Endothelial cell of umbilical vein (primary cell): ENCODE results near the gene AKAP6. TPM values are rescaled to one million over a fixed set of nuclear protein-coding genes. Genes with fewer than 3 reads are reported as not detected.

ENCODE experiments used
- BruUV-seq: library from RNA; stranded (reverse); fragments of 400-500 nt; replicated peaks from 2 replicates; lab custom pipeline; 2021; lab: Mats Ljungman, UMichigan
- CTCF ChIA-PET: fragments of 300-600, 350-600 bp; sonication (Branson Sonifier 250); formaldehyde crosslinking; loops from one replicate; lab custom pipeline; 2021; ENCODE audit warnings: antibody characterized with exemption, inconsistent platforms; lab: Charles Lee
- POLR2A ChIA-PET: fragments of 300-600, 350-600 bp; sonication (Branson Sonifier 250); formaldehyde crosslinking; loops from one replicate; lab custom pipeline; 2021; ENCODE audit warnings: antibody characterized with exemption, inconsistent platforms; lab: Charles Lee
- DNase-seq: peaks from one replicate; pipeline ENCODE4 v3.0.0-alpha.2; 2011; ENCODE audit warnings: low read depth, low spot score
- FAIRE-seq: peaks from 2 replicates; lab custom pipeline; 2011; peaks lifted over from hg19 to GRCh38; lab: Jason Lieb, UNC
- H2AFZ ChIP-seq: 2 replicates; pipeline ENCODE4 v1.6.0; 2012; ENCODE audit warnings: low read depth, low read length, control low read depth, inconsistent platforms
- H3K27ac ChIP-seq: 2 replicates; pipeline ENCODE4 v1.5.1; 2011; ENCODE audit warnings: low read depth, mild to moderate bottlenecking, control low read depth, low read length, moderate library complexity; ENCODE audit not compliant: insufficient read depth
- H3K27me3 ChIP-seq, 2 experiments: 2 replicates each; pipeline versions ENCODE4 v1.6.0 to v1.6.1; 2011; ENCODE audit warnings: low read length in 2 of 2, mixed read lengths in 1 of 2; ENCODE audit not compliant: control insufficient read depth in 2 of 2, insufficient read depth in 2 of 2
- H3K36me3 ChIP-seq, 2 experiments: 2 replicates in 1 of 2; 3 replicates in 1 of 2; pipeline ENCODE4 v1.5.1; 2011; ENCODE audit warnings: low read length in 2 of 2, mild to moderate bottlenecking in 1 of 2, moderate library complexity in 1 of 2; ENCODE audit not compliant: control insufficient read depth in 2 of 2, insufficient read depth in 2 of 2; ENCODE audit errors: extremely low read depth in 1 of 2
- H3K4me1 ChIP-seq: 3 replicates; pipeline ENCODE4 v1.5.1; 2011; ENCODE audit warnings: mild to moderate bottlenecking, low read length; ENCODE audit not compliant: control insufficient read depth, insufficient read depth; ENCODE audit errors: extremely low read depth
- H3K4me2 ChIP-seq: 2 replicates; pipeline ENCODE4 v1.6.1; 2011; ENCODE audit warnings: low read length, control low read depth, mixed read lengths; ENCODE audit not compliant: insufficient read depth
- H3K4me3 ChIP-seq, 3 experiments: fragments of 200-600 bp in 1 of 3; sonication (generic), shearing (Covaris generic) in 1 of 3; replicated peaks in 1 of 3; 2 replicates each; pipeline ENCODE4 v1.5.1; 2011 to 2016; ENCODE audit warnings: control low read depth in 3 of 3, low read length in 3 of 3, mild to moderate bottlenecking in 2 of 3, inconsistent platforms in 1 of 3, low read depth in 1 of 3, moderate library complexity in 1 of 3; ENCODE audit not compliant: insufficient read depth in 1 of 3
- H3K79me2 ChIP-seq: 2 replicates; pipeline ENCODE4 v1.6.0; 2012; ENCODE audit warnings: low read length, inconsistent platforms; ENCODE audit not compliant: control insufficient read depth, insufficient read depth
- H3K9ac ChIP-seq: replicated peaks from 2 replicates; pipeline ENCODE3; 2011; ENCODE audit warnings: low read length, control low read depth; ENCODE audit not compliant: insufficient read depth; ENCODE audit errors: extremely low read depth
- H3K9me1 ChIP-seq: replicated peaks from 3 replicates; pipeline ENCODE4 v1.6.0; 2011; ENCODE audit warnings: mild to moderate bottlenecking, low read length; ENCODE audit not compliant: control insufficient read depth, insufficient read depth; ENCODE audit errors: extremely low read depth
- H3K9me3 ChIP-seq: replicated peaks from 2 replicates; pipeline ENCODE4 v1.5.1; 2012; ENCODE audit warnings: low read length, inconsistent platforms; ENCODE audit not compliant: control insufficient read depth, insufficient read depth
- H4K20me1 ChIP-seq: replicated peaks from 2 replicates; pipeline ENCODE3; 2011; ENCODE audit warnings: mild to moderate bottlenecking, low read length; ENCODE audit not compliant: control insufficient read depth, insufficient read depth; ENCODE audit errors: extremely low read depth
- EZH2 ChIP-seq: IDR thresholded peaks from 2 replicates; pipeline ENCODE4 v1.6.1; 2012; ENCODE audit warnings: borderline replicate concordance, low read depth, mild to moderate bottlenecking, moderate library complexity, low read length, inconsistent platforms; ENCODE audit not compliant: severe bottlenecking
- FOS ChIP-seq: IDR thresholded peaks from 2 replicates; pipeline ENCODE4 v1.6.1; 2011; ENCODE audit warnings: mild to moderate bottlenecking, low read length, moderate library complexity, borderline replicate concordance; ENCODE audit not compliant: insufficient read depth
- GATA2 ChIP-seq: IDR thresholded peaks from 2 replicates; pipeline ENCODE4 v1.7.0; 2011; ENCODE audit warnings: low read depth, mild to moderate bottlenecking, moderate library complexity, mixed read lengths, low read length; ENCODE audit not compliant: insufficient read length, insufficient read depth
- JUN ChIP-seq: IDR thresholded peaks from 2 replicates; pipeline ENCODE4 v1.6.1; 2011; ENCODE audit warnings: borderline replicate concordance, low read depth; ENCODE audit not compliant: insufficient read length, insufficient read depth
- MYC ChIP-seq: IDR thresholded peaks from one replicate; pipeline ENCODE4 v1.6.1; 2011; ENCODE audit warnings: mild to moderate bottlenecking, low read depth, low read length
- POLR2A ChIP-seq: IDR thresholded peaks from 2 replicates; pipeline ENCODE4 v1.6.1; 2012; ENCODE audit warnings: low read depth, mild to moderate bottlenecking, control low read depth, low read length
- POLR2AphosphoS5 ChIP-seq: IDR thresholded peaks from 2 replicates; pipeline ENCODE4 v1.6.1; 2012; ENCODE audit warnings: low read depth, mild to moderate bottlenecking, control low read depth, low read length, moderate library complexity; ENCODE audit not compliant: insufficient read depth
- dilution Hi-C: fragments of 300-500 bp; cut with MboI; formaldehyde crosslinking; loops from one replicate; pipeline ENCODE4 v1.15.0; 2019; ENCODE audit warnings: low sequenced_read_pairs; ENCODE audit not compliant: extremely low pct_ligation_motif_present
- intact Hi-C: fragments of 100-400 bp; cut with micrococcal nuclease; formaldehyde crosslinking; loops from one replicate; pipeline ENCODE4 v1.10.0; 2022
- polyA plus RNA-seq, 4 experiments: library from polyadenylated mRNA; depleted of rRNA in 3 of 4; stranded (reverse) in 3 of 4; unstranded in 1 of 4; fragments of >200 nt; gene quantifications; 2 replicates each; pipeline versions ENCODE4 v1.2.1 to v1.2.3, GENCODE V29; 2011 to 2012; ENCODE audit warnings: missing spikeins in 1 of 4
- total RNA-seq: library from RNA; stranded (reverse); gene quantifications from 2 replicates; pipeline ENCODE4 v1.2.3, GENCODE V29; 2021
- TF ChIP-seq, protein P1 (sequence below), 2 donors: IDR thresholded peaks; 1 replicate in 1 of 2; 2 replicates in 1 of 2; pipeline ENCODE4 v1.5.1; 2011; ENCODE audit warnings: low read length in 2 of 2, mild to moderate bottlenecking in 2 of 2, moderate library complexity in 2 of 2, control low read depth in 1 of 2, inconsistent platforms in 1 of 2, low read depth in 1 of 2; ENCODE audit not compliant: insufficient read depth in 1 of 2; ENCODE audit errors: extremely low read depth in 1 of 2
- TF ChIP-seq, protein P2 (sequence below): IDR thresholded peaks from 2 replicates; pipeline ENCODE4 v1.6.1; 2011; ENCODE audit not compliant: insufficient read depth, insufficient read length

The AKAP6 gene
- total and polyA plus RNA-seq, 2 donors (not counting 3 experiments of a cell fraction or from before 2014, with no cell fraction given) = 0.03 to 0.49 TPM

DNA sequence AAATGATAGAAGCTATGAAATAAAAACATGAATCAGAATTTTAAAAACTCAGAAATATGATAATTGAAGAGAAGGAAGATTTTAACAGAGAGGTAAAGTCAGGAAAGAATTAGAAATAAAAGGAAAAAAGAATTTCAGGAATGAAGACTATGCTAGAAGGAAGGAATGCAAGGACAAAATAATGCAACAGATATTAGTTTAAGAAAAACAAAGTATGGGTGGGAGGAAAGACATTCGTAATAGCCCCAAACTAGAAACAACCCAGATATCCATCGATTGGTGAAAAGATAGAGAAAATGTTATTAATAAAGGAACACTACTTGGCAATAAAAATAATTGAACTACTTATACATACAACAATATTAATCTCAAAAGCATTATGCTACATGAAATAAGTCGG is 129.6 kb downstream of the AKAP6 start:
- no peak overlapping the region for H3K4me2 ChIP-seq
- no peak for FAIRE-seq
- intact Hi-C loops (no loop called here), dilution Hi-C loops (no loop called here)
- CTCF ChIA-PET = no interaction called here
- H3K36me3 ChIP-seq = no peaks in the 10 kb centered on the region
- no peaks in the 10 kb centered on the region for H4K20me1 ChIP-seq
- no peak overlapping the region for H3K27ac ChIP-seq
- no TSS peak for BruUV-seq
- no peaks in the 10 kb centered on the region for H3K9me1 ChIP-seq
- TF ChIP-seq, protein P1, sequence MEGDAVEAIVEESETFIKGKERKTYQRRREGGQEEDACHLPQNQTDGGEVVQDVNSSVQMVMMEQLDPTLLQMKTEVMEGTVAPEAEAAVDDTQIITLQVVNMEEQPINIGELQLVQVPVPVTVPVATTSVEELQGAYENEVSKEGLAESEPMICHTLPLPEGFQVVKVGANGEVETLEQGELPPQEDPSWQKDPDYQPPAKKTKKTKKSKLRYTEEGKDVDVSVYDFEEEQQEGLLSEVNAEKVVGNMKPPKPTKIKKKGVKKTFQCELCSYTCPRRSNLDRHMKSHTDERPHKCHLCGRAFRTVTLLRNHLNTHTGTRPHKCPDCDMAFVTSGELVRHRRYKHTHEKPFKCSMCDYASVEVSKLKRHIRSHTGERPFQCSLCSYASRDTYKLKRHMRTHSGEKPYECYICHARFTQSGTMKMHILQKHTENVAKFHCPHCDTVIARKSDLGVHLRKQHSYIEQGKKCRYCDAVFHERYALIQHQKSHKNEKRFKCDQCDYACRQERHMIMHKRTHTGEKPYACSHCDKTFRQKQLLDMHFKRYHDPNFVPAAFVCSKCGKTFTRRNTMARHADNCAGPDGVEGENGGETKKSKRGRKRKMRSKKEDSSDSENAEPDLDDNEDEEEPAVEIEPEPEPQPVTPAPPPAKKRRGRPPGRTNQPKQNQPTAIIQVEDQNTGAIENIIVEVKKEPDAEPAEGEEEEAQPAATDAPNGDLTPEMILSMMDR (IDR thresholded peaks at IDR 0.05; ENCODE audit: extremely low read depth in 1 of 2, insufficient read depth in 1 of 2, low read depth in 1 of 2, low read length in 2 of 2) = no peak
- TF ChIP-seq GATA2 (no peak), POLR2AphosphoS5 (no peak), MYC (no peak), JUN (no peak), FOS (no peak), EZH2 (no peak), POLR2A (no peak)
- TF ChIP-seq, protein P2, sequence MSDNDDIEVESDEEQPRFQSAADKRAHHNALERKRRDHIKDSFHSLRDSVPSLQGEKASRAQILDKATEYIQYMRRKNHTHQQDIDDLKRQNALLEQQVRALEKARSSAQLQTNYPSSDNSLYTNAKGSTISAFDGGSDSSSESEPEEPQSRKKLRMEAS = no peak
- no peak overlapping the region for H2AFZ ChIP-seq
- no peaks in the 10 kb centered on the region for H3K9me3 ChIP-seq
- H3K79me2 ChIP-seq = no peaks in the 10 kb centered on the region
- no peak overlapping the region for H3K9ac ChIP-seq
- no peak for DNase-seq
- POLR2A ChIA-PET = no interaction called here
- no peaks in the 10 kb centered on the region for H3K27me3 ChIP-seq
- no peaks in the 10 kb centered on the region for H3K4me1 ChIP-seq
- H3K4me3 ChIP-seq = no peak overlapping the region
